Measurements from ENCODE around the gene IFT88. TPM values are rescaled to one million over a fixed set of nuclear protein-coding genes. Genes with fewer than 3 reads are reported as not detected.

The IFT88 gene
- total and polyA plus RNA-seq, 2 of the 8 experiments (the other 6 are each of a cell fraction or from before 2014, with no cell fraction given), result 1.7 to 5.8 TPM

- no peak overlapping the region for H2BK120ac ChIP-seq (replicated peaks; ENCODE audit: low read depth, low read length)
- H3K4ac ChIP-seq (replicated peaks; ENCODE audit: insufficient read length, low read depth, low read length), result no peak overlapping the region
- peaks cover 5 to 25% (median 20%) of the 10 kb centered on the region in 4 experiments for H3K27me3 ChIP-seq (replicated peaks in 1 of 4; ENCODE audit: control insufficient read depth in 3 of 4, extremely low read depth in 1 of 4, insufficient read depth in 3 of 4, low read length in 3 of 4)
- POLR2A ChIA-PET (ENCODE audit: partially characterized antibody), result no interaction called here
- peaks cover 0 to 6% (median under 1%) of the 10 kb centered on the region in 4 experiments; a peak in 5 of 7 replicates for H3K4me1 ChIP-seq (replicated peaks in 1 of 4; ENCODE audit: control insufficient read depth in 3 of 4, insufficient read depth in 4 of 4, low read length in 3 of 4)
- CTCF ChIA-PET (ENCODE audit: partially characterized antibody), result no interaction called here
- H3K9ac ChIP-seq (replicated peaks in 1 of 4; ENCODE audit: extremely low read depth in 1 of 4, low read depth in 3 of 4, low read length in 3 of 4), result no peak overlapping the region
- no peak overlapping the region for H2BK12ac ChIP-seq (ENCODE audit: low read depth, low read length)
- peaks cover 9% of the 10 kb centered on the region for H3K23me2 ChIP-seq (ENCODE audit: low read depth, low read length)
- no peak overlapping the region for H3K23ac ChIP-seq (ENCODE audit: insufficient read length)
- no peak overlapping the region for H2AK5ac ChIP-seq (ENCODE audit: low read depth, low read length)
- H3K56ac ChIP-seq (replicated peaks; ENCODE audit: insufficient read length, low read depth, low read length), result no peak overlapping the region
- peaks cover 0 to 1% of the 10 kb centered on the region in 2 experiments for H4K20me1 ChIP-seq (replicated peaks in 1 of 2; ENCODE audit: control insufficient read depth in 1 of 2, insufficient read depth in 2 of 2, low read length in 2 of 2)
- H3K9me3 ChIP-seq (ENCODE audit: insufficient read depth in 2 of 2, low read depth in 1 of 2, low read length in 1 of 2), result no peaks in the 10 kb centered on the region
- H4K8ac ChIP-seq (ENCODE audit: extremely low read depth, insufficient read depth, low read length), result no peak overlapping the region
- no peak overlapping the region for H2BK15ac ChIP-seq (ENCODE audit: low read length)
- no peak overlapping the region for H2AFZ ChIP-seq (ENCODE audit: low read length)
- DNase-seq (ENCODE audit: low read depth in 1 of 2, low spot score in 2 of 2), result no peak
- H3K4me3 ChIP-seq (ENCODE audit: extremely low read depth in 1 of 4, insufficient read depth in 2 of 4, low read depth in 3 of 4, low read length in 4 of 4), result no peak overlapping the region
- H2BK20ac ChIP-seq (ENCODE audit: low read length), result no peak overlapping the region
- H2BK5ac ChIP-seq (ENCODE audit: low read depth, low read length), result no peak overlapping the region
- no peaks in the 10 kb centered on the region for H3K79me2 ChIP-seq (ENCODE audit: control insufficient read depth in 1 of 2, insufficient read depth in 2 of 2, low read length in 2 of 2)
- no peak overlapping the region for H4K91ac ChIP-seq (replicated peaks; ENCODE audit: insufficient read length, low read length)
- no peak overlapping the region for H3K27ac ChIP-seq (ENCODE audit: low read depth, low read length)
- no peaks in the 10 kb centered on the region for H3K36me3 ChIP-seq (ENCODE audit: control insufficient read depth in 2 of 4, insufficient read depth in 4 of 4, low read length in 3 of 4)
- WGBS, 2 experiments (ENCODE audit: extremely low coverage in 1 of 2, insufficient coverage in 1 of 2, insufficient read length in 1 of 2, insufficient replicate concordance in 2 of 2, low coverage in 1 of 2, low lambda C conversion rate in 2 of 2, missing lambda C conversion rate in 1 of 2), result 86% methylated on average over 6 of the region's 6 CpGs; no CpG with 5 or more reads in 1 of the 2 experiments
- no peak overlapping the region for H3K14ac ChIP-seq (ENCODE audit: insufficient read length)
- no peak overlapping the region for H4K5ac ChIP-seq (ENCODE audit: insufficient read length, low read depth, low read length)
- no peaks in the 10 kb centered on the region for H3K79me1 ChIP-seq (ENCODE audit: low read depth, low read length)
- H3K18ac ChIP-seq (ENCODE audit: extremely low read depth, low read length), result no peak overlapping the region
- H3K4me2 ChIP-seq (ENCODE audit: insufficient read depth in 1 of 2, low read depth in 2 of 2, low read length in 2 of 2), result no peak overlapping the region
- FAIRE-seq, result no peak
- no peak for TF ChIP-seq JUN (IDR thresholded peaks at IDR 0.05; ENCODE audit: low read depth, low read length)
- no peak for TF ChIP-seq SIX5 (IDR thresholded peaks at IDR 0.05; ENCODE audit: low read depth, low read length)
- no peak for TF ChIP-seq ZNF274 (IDR thresholded peaks at IDR 0.05; ENCODE audit: borderline replicate concordance, extremely low read depth, low read length)
- TF ChIP-seq BCL11A (IDR thresholded peaks at IDR 0.05; ENCODE audit: low read depth in 2 of 2, low read length in 2 of 2), result no peak
- TF ChIP-seq CHD2 (IDR thresholded peaks at IDR 0.05; ENCODE audit: low read length), result no peak
- TF ChIP-seq BRCA1 (IDR thresholded peaks at IDR 0.05; ENCODE audit: low read depth, low read length), result no peak
- TF ChIP-seq, protein P1, sequence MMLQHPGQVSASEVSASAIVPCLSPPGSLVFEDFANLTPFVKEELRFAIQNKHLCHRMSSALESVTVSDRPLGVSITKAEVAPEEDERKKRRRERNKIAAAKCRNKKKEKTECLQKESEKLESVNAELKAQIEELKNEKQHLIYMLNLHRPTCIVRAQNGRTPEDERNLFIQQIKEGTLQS (IDR thresholded peaks at IDR 0.05; ENCODE audit: insufficient read depth, low read depth, low read length), result no peak
- no peak for TF ChIP-seq PHF8 (conservative IDR thresholded peaks at IDR 0.05; ENCODE audit: low read depth, low read length)
- no peak for TF ChIP-seq POU5F1 (IDR thresholded peaks at IDR 0.05; ENCODE audit: low read depth, low read length)
- TF ChIP-seq TAF1 (IDR thresholded peaks at IDR 0.05; ENCODE audit: low read depth, low read length), result no peak
- no peak for TF ChIP-seq SUZ12 (IDR thresholded peaks at IDR 0.05; ENCODE audit: low read length)
- TF ChIP-seq RFX5 (IDR thresholded peaks at IDR 0.05; ENCODE audit: borderline replicate concordance, low read depth, low read length), result no peak
- no peak for TF ChIP-seq SP2 (IDR thresholded peaks at IDR 0.05; ENCODE audit: low read length)
Observed at GRCh38 chr13:20700288-20700687, 133.3 kb downstream of the IFT88 start.

Measured in H1 (cell line).